MCF 10A (cell line): ENCODE measurements around the gene PTN. TPM values are rescaled to one million over a fixed set of nuclear protein-coding genes. Genes with fewer than 3 reads are reported as not detected.

Experiments used
- BruUV-seq: library from RNA; stranded (reverse); fragments of 400-500 nt; replicated peaks from 2 replicates; lab custom pipeline; 2021; lab: Mats Ljungman, UMichigan
- CTCF ChIA-PET: fragments of 300-600 bp; sonication (Branson Sonifier 250); formaldehyde crosslinking; extraction: SDS; loops from one replicate; lab custom pipeline; 2021; ENCODE audit warnings: antibody characterized with exemption, inconsistent platforms; lab: Yijun Ruan, JAX
- POLR2A ChIA-PET: fragments of 300-600, 350-650 bp; sonication (Branson Sonifier 250); formaldehyde crosslinking; extraction: SDS; loops from one replicate; lab custom pipeline; 2020; ENCODE audit warnings: antibody characterized with exemption, inconsistent platforms; lab: Yijun Ruan, JAX
- DNase-seq: peaks from one replicate; pipeline ENCODE4 v3.0.0-alpha.2; 2018; ENCODE audit not compliant: unreplicated experiment
- H3K27ac Mint-ChIP-seq: one replicate; pipeline ENCODE4 v1.8.0; 2022; ENCODE audit warnings: mild to moderate bottlenecking, low read depth, mixed read lengths; ENCODE audit not compliant: unreplicated experiment
- H3K27me3 Mint-ChIP-seq: one replicate; pipeline ENCODE4 v1.8.0; 2022; ENCODE audit warnings: mixed read lengths; ENCODE audit not compliant: insufficient read depth, unreplicated experiment
- H3K36me3 Mint-ChIP-seq: one replicate; pipeline ENCODE4 v1.8.0; 2022; ENCODE audit warnings: mild to moderate bottlenecking, moderate library complexity, mixed read lengths; ENCODE audit not compliant: insufficient read depth, unreplicated experiment
- H3K4me1 Mint-ChIP-seq: one replicate; pipeline ENCODE4 v1.8.0; 2022; ENCODE audit warnings: mixed read lengths; ENCODE audit not compliant: insufficient read depth, unreplicated experiment
- H3K4me3 Mint-ChIP-seq: one replicate; pipeline ENCODE4 v1.8.0; 2022; ENCODE audit warnings: mild to moderate bottlenecking, moderate library complexity, mixed read lengths; ENCODE audit not compliant: unreplicated experiment
- H3K9me3 Mint-ChIP-seq: one replicate; pipeline ENCODE4 v1.8.0; 2022; ENCODE audit warnings: mixed read lengths; ENCODE audit not compliant: unreplicated experiment
- CTCF ChIP-seq: fragments of 200-600 bp; IDR thresholded peaks from one replicate; pipeline ENCODE4 v1.8.0; 2022; ENCODE audit warnings: antibody characterized with exemption, mild to moderate bottlenecking; ENCODE audit not compliant: unreplicated experiment
- intact Hi-C: fragments of 100-400 bp; cut with micrococcal nuclease; formaldehyde crosslinking; loops from 2 replicates; pipeline ENCODE4 v1.14.1; 2022
- total RNA-seq: library from RNA; stranded (reverse); gene quantifications from 2 replicates; pipeline ENCODE4 v1.2.3, GENCODE V29; 2022

PTN gene
- total RNA-seq, 1 experiment from 2014 or later = 0.26 TPM

GRCh38 chr7:137287651-137288258 lies 55.8 kb downstream of the PTN start:
- ChIA-PET POLR2A (interaction anchor here (0.5 kb wide), 1 partner anchor 1489 kb away, joined by 5 read pairs; no protein-coding TSS in a partner anchor), CTCF (interaction anchor here (0.7 to 1.0 kb wide), 3 partner anchors 13 to 29 kb away, joined by 4 read pairs; no protein-coding TSS in a partner anchor)
- H3K36me3 Mint-ChIP-seq = no peaks in the 10 kb centered on the region
- peak; percentile 16 for DNase-seq
- intact Hi-C loops = no loop called here
- no peaks in the 10 kb centered on the region for H3K4me1 Mint-ChIP-seq
- no peaks in the 10 kb centered on the region for H3K9me3 Mint-ChIP-seq
- TF ChIP-seq CTCF = no peak
- H3K27me3 Mint-ChIP-seq = no peaks in the 10 kb centered on the region
- no TSS peak for BruUV-seq
- H3K4me3 Mint-ChIP-seq = no peak overlapping the region
- no peak overlapping the region for H3K27ac Mint-ChIP-seq

GRCh38 chr7:137283153-137283552 lies 60.4 kb downstream of the PTN start:
- H3K4me1 Mint-ChIP-seq = no peaks in the 10 kb centered on the region
- H3K27me3 Mint-ChIP-seq = no peaks in the 10 kb centered on the region
- no peak overlapping the region for H3K27ac Mint-ChIP-seq
- H3K4me3 Mint-ChIP-seq = no peak overlapping the region
- ChIA-PET POLR2A (interaction anchor here (0.6 kb wide), 1 partner anchor 18 kb away, joined by 3 read pairs; no protein-coding TSS in a partner anchor), CTCF (no interaction called here)
- intact Hi-C loops = no loop called here
- H3K36me3 Mint-ChIP-seq = no peaks in the 10 kb centered on the region
- no peak for DNase-seq
- no peak for TF ChIP-seq CTCF
- BruUV-seq = no TSS peak
- no peaks in the 10 kb centered on the region for H3K9me3 Mint-ChIP-seq

- Mint-ChIP-seq H3K27ac (no peak overlapping the region), H3K4me3 (no peak overlapping the region), H3K9me3 (no peaks in the 10 kb centered on the region), H3K4me1 (no peaks in the 10 kb centered on the region), H3K27me3 (no peaks in the 10 kb centered on the region), H3K36me3 (no peaks in the 10 kb centered on the region)
- POLR2A ChIA-PET = interaction anchor here (0.6 kb wide), 1 partner anchor 587 kb away, joined by 3 read pairs; no protein-coding TSS in a partner anchor
- intact Hi-C loops = no loop called here
- no TSS peak for BruUV-seq
- no peak for DNase-seq
- no peak for TF ChIP-seq CTCF
- CTCF ChIA-PET = interaction anchor here (0.5 kb wide), 1 partner anchor 33 kb away, joined by 4 read pairs; no protein-coding TSS in a partner anchor
These were observed 61.5 kb downstream of the PTN start for GRCh38 chr7:137282043-137282442.

GRCh38 chr7:137276189-137276588 lies 67.3 kb downstream of the PTN start:
- no peaks in the 10 kb centered on the region for H3K9me3 Mint-ChIP-seq
- H3K36me3 Mint-ChIP-seq = no peaks in the 10 kb centered on the region
- CTCF ChIA-PET = no interaction called here
- intact Hi-C loops = no loop called here
- H3K4me3 Mint-ChIP-seq = no peak overlapping the region
- H3K27ac Mint-ChIP-seq = no peak overlapping the region
- DNase-seq = no peak
- peaks cover 16% of the 10 kb centered on the region for H3K27me3 Mint-ChIP-seq
- H3K4me1 Mint-ChIP-seq = no peaks in the 10 kb centered on the region
- no TSS peak for BruUV-seq
- POLR2A ChIA-PET = no interaction called here
- TF ChIP-seq CTCF = no peak
